DMS114 treated with DMSO at 0.1 percent for 48 hours (cell line): ENCODE results near the gene NFKBIZ.
"Not testable (repeated sequence)": the region's sequence is repeated elsewhere in the genome, so short reads cannot be mapped to it uniquely, and the experiment has no call there.

Experiments
- DNase-seq: peaks from one replicate; lab custom pipeline; 2025; ENCODE audit not compliant: unreplicated experiment; lab: John Stamatoyannopoulos, UW

Gene NFKBIZ

GRCh38 chr3:101850246-101851051 is 1.1 kb downstream of the NFKBIZ start:
- no peak for DNase-seq

GRCh38 chr3:101851072-101851770 is 1.9 kb downstream of the NFKBIZ start:
- no peak for DNase-seq

GRCh38 chr3:101851850-101852714 is 2.8 kb downstream of the NFKBIZ start:
- DNase-seq, result no peak

DNA sequence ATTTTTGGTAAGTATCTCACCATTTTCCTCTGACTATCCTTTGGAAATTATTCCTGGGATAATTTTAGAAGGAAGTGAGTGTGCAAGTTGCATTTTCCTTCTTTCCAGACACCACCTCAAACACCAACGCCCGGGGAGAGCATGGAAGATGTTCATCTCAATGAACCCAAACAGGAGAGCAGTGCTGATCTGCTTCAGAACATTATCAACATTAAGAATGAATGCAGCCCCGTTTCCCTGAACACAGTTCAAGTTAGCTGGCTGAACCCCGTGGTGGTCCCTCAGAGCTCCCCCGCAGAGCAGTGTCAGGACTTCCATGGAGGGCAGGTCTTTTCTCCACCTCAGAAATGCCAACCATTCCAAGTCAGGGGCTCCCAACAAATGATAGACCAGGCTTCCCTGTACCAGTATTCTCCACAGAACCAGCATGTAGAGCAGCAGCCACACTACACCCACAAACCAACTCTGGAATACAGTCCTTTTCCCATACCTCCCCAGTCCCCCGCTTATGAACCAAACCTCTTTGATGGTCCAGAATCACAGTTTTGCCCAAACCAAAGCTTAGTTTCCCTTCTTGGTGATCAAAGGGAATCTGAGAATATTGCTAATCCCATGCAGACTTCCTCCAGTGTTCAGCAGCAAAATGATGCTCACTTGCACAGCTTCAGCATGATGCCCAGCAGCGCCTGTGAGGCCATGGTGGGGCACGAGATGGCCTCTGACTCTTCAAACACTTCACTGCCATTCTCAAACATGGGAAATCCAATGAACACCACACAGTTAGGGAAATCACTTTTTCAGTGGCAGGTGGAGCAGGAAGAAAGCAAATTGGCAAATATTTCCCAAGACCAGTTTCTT is 3.9 kb downstream of the NFKBIZ start:
- no peak for DNase-seq

DNA sequence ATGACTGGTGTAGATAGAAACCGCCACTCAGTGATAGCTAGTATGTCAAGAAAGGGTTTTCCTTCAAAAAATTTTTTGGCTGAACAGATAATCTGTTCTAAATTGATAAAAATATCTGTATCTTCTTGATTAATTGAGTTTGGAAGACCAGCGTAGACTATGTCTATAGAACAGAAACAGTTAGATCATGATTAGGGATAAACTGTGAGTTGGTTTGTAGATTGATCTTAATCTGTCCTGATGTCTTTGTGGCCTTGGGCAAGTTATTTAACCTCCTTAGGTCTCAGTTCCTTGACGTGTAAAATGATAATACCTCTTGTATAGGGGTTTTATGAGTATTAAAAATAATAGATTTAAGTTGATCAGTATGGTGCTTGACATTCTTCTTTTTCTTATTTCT is 4.7 kb downstream of the NFKBIZ start:
- DNase-seq, result no peak

- DNase-seq, result no peak
These were observed 5.4 kb downstream of the NFKBIZ start for GRCh38 chr3:101854608-101855304.

DNA sequence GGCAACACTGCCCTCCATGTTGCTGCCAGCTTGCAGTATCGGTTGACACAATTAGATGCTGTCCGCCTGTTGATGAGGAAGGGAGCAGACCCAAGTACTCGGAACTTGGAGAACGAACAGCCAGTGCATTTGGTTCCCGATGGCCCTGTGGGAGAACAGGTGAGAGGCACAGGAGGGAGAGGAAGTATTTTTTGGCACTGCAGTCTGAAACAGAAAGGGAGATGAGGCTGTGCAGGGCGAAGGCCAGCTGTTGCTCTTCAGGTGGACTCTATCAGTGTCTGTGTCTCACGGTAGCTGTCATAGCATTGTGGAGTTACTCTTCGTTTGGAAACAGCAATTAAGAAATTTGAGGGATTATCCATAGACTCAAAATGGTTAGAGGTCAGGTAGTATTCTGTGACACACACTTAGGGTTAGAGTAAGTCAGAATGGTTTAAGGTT is 8.0 kb downstream of the NFKBIZ start:
- DNase-seq, result no peak

- DNase-seq, result no peak
These were observed 9.2 kb downstream of the NFKBIZ start for GRCh38 chr3:101858464-101859030.

DNA sequence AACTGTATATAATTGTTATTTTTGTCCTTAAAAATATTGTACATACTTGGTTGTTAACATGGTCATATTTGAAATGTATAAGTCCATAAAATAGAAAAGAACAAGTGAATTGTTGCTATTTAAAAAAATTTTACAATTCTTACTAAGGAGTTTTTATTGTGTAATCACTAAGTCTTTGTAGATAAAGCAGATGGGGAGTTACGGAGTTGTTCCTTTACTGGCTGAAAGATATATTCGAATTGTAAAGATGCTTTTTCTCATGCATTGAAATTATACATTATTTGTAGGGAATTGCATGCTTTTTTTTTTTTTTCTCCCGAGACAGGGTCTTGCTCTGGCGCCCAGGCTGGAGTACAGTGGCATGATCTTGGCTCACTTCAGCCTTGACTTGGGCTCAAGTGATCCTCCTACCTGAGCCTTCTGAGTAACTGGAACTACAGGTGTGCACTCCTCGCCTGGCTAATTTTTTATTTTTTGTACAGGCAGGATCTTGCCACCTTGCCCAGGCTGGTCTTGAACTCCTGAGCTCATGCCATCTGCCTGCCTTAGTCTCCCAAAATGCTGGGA is 10.7 kb downstream of the NFKBIZ start:
- DNase-seq, result no peak

GRCh38 chr3:101861212-101861788 is 12.0 kb downstream of the NFKBIZ start:
- no peak for DNase-seq

- no peak for DNase-seq
These were observed 12.6 kb downstream of the NFKBIZ start for GRCh38 chr3:101861789-101862415.

DNA sequence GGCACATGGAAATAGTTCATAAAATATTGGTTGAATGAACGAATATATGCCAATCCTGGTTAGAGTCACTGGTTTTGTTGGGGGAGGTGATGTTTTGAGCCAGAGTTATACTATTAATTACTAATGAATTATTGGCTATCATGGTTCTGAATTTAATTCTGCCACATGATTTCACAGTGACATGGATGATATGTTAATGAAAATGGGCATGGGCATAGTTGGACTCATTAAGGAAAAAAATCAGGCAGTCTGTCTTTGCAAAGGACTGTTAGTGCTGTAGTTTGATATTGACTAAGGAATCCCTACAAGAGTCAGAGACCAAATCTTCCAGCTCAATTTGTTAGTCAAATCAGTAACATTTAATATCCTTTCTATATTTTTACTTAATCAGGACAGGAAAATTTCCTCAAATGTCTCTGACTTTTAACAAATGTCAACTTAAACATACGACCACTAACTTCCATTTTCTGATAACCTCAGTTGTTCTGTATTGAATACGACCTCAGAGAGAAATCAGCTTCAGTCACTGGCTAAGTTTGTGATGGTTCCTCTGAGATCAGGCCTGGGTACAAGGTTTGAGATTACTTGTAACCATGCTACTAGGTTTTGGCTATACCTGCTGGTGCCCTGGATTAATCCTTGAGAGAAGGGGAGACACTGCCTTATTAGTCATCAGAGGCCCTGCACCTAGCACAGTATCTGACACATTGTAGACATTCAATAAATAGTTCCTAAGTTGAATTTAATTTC is 13.3 kb downstream of the NFKBIZ start:
- no peak for DNase-seq

DNA sequence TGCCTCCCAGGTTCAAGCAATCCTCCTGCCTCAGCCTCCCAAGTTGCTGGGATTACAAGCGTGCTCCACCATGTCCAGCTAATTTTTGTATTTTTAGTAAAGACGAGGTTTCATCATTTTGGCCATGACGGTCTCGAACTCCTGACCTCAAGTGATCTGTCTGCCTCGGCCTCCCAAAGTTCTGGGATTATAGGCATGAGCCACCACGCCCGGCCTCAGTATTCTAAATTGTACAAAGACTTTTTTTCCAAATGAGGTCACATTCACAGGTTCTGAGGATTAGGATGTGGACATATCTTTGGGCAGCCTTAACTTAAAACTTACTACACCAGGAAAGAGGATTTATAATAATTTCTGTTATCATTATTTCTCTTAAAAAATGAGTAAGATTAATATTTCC is 15.6 kb downstream of the NFKBIZ start:
- DNase-seq, result not testable (repeated sequence)

DNA sequence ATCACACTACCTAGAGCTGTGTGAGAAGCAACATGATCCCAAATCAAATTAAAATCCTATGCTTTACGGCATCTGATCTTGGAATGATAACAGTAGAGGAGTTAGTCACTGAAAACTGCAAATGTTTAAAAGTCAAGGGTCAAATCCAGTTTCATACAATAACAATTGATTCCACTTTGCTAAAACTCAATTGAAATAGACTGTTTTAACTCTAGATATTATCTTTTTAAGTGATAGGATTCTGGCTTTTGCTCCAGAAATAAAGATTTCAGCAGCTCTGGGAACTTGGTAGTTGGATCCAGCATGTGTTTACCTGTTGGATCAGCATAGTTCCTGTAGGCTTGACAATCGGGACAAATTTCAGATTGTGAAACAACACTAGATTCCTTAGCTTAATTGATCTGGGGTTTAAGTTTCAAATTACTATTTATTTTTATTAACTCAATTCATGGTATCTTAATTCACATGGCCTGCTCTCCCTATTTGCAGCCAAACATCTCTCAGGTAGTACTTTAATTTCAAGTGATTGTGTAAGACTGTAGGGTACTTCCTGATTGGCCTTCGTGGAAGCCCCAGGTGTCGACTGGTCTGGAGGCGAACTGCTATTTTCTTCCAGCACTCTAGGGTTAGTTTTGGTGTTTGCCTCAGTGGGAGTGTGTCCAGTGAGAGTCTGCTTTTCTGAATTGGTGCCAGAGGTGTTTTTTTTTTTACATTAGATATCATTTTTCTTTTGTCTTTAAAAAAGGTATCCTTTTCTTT is 16.6 kb downstream of the NFKBIZ start:
- no peak for DNase-seq

DNA sequence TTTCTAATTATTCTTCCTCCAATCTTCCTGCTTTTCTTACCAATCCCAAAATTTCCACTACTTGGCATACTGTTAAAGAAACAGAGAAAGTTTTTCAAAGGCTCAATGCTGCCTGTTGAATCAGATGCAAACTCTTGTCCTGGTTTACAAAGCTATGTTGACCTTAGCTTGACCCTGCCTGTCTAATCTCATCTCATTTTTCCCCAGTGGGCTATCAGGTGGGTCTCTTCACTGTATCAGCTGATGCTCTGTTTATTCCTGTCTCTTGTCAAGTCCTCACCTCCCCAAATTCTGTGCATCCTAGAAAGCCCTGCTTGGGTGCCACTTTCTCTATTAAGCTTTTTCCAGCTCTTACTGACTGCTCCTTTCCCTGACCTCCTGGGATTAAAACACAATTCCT is 18.2 kb downstream of the NFKBIZ start:
- no peak for DNase-seq

DNA sequence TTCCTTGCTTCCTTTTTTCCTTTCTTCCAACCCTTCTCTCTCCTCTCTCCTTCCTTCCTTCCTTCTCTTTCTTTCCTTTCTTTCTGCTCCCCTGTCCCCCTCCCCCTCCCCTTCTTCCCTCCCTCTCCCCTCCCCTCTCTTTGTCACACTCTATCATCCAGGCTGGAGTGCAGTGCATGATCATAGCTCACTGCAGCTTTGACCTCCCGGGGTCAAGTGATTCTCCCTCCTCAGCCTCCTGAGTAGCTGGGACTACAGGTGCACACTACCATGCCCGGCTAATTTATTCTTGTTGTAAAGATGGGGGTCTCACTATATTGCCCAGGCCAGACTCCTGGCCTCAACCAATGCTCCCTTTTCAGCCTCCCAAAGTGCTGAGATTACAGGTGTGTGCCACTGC is 18.7 kb downstream of the NFKBIZ start:
- no peak for DNase-seq
